ENCODE results near the gene FMN2. TPM values are rescaled to one million over a fixed set of nuclear protein-coding genes. Genes with fewer than 3 reads are reported as not detected.

FMN2 gene
- total RNA-seq, 3 donors from 2014 or later = 0.96 to 30.4 (median 3.5) TPM

DNA sequence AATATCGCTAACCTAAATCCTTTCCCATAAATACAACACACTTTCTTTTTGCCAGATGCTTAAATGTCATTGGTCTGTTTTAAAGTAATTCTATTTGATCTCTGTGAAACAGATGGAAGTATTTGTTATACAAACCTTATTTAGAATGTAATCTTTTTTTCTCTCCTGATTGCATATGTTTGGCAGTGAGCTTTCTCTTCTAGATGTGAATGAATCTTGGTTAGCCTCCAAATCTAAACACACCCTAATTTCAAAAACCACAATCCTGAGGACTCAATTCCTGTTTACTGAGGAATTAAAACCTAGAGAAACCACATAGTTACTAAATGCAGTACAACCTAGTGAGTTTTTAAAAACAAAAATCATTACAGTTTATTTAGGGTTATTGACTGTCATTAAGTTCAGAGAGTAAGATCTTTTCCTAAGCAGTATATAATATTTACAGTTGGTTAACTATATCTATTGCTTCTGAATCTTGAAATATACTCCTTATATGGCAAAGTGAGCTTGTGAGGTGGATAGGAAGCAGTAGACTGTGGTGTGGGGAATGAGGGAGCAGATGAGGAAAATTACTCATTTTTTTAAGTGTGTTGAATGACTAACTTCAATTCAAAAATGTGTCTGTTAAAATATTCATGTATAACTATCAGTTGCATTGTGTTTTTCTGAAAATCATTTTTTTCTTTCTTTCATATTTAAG is 218.7 kb downstream of the FMN2 start:
- TF ChIP-seq, protein P1, sequence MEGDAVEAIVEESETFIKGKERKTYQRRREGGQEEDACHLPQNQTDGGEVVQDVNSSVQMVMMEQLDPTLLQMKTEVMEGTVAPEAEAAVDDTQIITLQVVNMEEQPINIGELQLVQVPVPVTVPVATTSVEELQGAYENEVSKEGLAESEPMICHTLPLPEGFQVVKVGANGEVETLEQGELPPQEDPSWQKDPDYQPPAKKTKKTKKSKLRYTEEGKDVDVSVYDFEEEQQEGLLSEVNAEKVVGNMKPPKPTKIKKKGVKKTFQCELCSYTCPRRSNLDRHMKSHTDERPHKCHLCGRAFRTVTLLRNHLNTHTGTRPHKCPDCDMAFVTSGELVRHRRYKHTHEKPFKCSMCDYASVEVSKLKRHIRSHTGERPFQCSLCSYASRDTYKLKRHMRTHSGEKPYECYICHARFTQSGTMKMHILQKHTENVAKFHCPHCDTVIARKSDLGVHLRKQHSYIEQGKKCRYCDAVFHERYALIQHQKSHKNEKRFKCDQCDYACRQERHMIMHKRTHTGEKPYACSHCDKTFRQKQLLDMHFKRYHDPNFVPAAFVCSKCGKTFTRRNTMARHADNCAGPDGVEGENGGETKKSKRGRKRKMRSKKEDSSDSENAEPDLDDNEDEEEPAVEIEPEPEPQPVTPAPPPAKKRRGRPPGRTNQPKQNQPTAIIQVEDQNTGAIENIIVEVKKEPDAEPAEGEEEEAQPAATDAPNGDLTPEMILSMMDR (IDR thresholded peaks at IDR 0.05) = no peak
- Histone ChIP-seq H3K36me3 (ENCODE audit: low read depth) (no peaks in the 10 kb centered on the region), H3K4me1 (ENCODE audit: low read depth) (peaks cover 11% of the 10 kb centered on the region), H3K9me3 (no peaks in the 10 kb centered on the region), H3K4me3 (no peak overlapping the region)
- intact Hi-C loops (cut with DNase I, micrococcal nuclease) = no loop called here
- ATAC-seq = no peak
- no peak for DNase-seq

DNA sequence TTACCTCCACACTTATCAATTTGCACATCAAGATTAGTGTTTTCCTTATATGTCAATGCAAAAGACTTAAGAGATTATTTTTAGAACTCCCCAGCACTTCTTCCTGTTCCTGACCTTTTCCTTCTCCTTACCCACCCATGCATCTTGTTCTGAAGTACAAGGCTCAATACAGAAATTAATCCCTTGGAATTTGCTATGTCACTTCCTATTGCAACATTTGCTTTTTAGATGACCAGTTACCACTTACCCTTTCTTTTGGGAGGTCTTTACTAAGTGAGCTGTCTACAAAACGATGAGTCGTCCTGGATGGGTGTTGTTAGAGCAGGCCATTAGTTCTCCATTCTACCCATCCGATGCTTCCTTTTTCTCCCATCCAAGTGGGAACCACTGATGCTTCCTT is 221.2 kb downstream of the FMN2 start:
- no peak overlapping the region for H3K4me3 ChIP-seq
- intact Hi-C loops (cut with DNase I, micrococcal nuclease) = no loop called here
- ATAC-seq (no peak), DNase-seq (no peak)
- TF ChIP-seq, protein P1 (IDR thresholded peaks at IDR 0.05) = no peak
- no peaks in the 10 kb centered on the region for H3K36me3 ChIP-seq (ENCODE audit: low read depth)
- peaks cover 11% of the 10 kb centered on the region for H3K4me1 ChIP-seq (ENCODE audit: low read depth)
- no peaks in the 10 kb centered on the region for H3K9me3 ChIP-seq

DNA sequence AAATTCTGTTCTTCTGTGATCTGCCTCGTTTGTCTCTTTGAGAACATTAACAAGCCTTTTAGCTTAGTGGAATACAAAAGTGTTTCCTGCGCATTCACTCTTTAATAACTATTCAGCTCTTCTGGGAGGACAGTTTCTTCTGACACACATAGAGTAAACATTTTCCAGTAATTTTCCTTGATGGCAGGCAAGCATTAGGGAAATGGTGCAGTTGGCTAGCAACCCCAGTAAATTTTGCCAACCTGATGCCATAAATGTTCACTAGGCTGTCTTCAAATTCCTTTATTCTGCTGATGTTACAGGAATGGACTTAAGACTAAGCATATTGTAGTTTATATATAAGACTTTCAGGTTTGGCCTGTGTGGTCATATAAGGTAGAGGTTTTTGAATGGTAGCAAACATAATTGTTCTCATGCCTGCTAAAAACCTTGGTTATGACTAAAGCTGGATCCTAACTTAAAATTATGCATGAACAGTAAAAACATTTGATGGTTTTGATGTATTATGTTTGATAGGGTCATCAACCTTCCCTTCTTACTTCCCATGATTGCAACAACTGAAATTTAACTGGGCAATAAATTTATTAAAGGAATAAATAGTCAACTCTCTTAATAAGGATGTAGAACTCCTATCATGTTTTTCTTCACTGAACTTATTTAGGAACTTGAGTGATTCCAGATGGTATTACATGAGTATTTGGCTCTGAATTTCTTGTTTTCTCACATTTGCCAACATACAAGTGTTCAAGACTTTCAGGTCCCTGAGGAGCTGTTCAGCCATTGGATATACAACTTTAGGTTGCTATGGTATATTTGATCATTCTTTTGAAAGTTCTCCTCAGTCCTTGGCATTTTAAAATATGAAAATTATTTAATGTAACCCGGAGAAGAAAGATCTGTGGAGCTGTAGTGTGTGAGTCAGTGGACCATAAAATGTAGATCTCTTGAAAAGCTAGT is 223.4 kb downstream of the FMN2 start:
- TF ChIP-seq, protein P1 (IDR thresholded peaks at IDR 0.05) = no peak
- DNase-seq (no peak), ATAC-seq (no peak)
- no peaks in the 10 kb centered on the region for H3K36me3 ChIP-seq (ENCODE audit: low read depth)
- H3K4me1 ChIP-seq (ENCODE audit: low read depth) = peaks cover 6% of the 10 kb centered on the region
- H3K4me3 ChIP-seq = no peak overlapping the region
- no peaks in the 10 kb centered on the region for H3K9me3 ChIP-seq
- intact Hi-C loops (cut with DNase I, micrococcal nuclease) = no loop called here

DNA sequence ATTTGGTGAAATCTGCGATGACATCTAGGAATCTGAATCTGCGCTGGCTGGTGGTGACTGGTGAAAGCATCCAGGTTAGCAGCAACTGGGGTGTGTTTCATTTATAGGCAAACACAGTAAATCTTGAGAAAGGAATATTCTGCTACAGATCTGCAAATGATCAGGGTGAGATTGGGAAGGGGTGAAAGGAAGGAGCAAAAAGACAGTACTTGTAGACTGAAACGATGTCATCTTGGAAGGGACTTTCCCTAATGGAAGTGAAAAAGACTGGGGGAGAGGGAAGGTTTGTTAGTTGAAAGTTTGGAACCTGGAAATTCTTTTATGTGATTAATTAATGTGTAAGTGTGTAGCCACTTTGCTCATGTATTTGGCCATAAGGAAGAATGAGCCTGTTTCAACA is 228.3 kb downstream of the FMN2 start:
- Histone ChIP-seq H3K4me1 (ENCODE audit: low read depth) (no peaks in the 10 kb centered on the region), H3K36me3 (ENCODE audit: low read depth) (no peaks in the 10 kb centered on the region), H3K9me3 (no peaks in the 10 kb centered on the region), H3K4me3 (no peak overlapping the region)
- intact Hi-C loops (cut with DNase I, micrococcal nuclease) = no loop called here
- TF ChIP-seq, protein P1 (IDR thresholded peaks at IDR 0.05) = no peak
- ATAC-seq = no peak
- no peak for DNase-seq

DNA sequence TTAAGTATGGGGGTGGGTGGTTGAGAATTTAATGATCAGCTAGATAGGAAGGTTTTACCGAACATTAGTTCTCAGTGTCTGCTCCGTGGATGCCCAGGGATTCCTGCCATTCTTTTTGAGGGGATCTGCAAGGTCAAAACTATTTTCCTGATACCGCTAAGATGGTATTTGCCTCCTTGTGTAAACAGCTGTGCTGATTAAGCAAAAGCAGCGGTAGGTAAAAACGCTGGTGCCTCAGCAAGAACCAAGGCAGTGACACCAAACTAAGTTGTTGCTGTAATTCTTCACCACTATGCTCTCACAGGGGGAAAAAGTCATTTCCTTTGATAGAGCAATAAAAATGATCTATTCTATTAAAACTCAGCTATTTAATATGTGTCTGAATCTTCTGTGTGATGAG is 229.0 kb downstream of the FMN2 start:
- H3K36me3 ChIP-seq (ENCODE audit: low read depth) = no peaks in the 10 kb centered on the region
- H3K4me1 ChIP-seq (ENCODE audit: low read depth) = no peaks in the 10 kb centered on the region
- H3K4me3 ChIP-seq = no peak overlapping the region
- TF ChIP-seq, protein P1 (IDR thresholded peaks at IDR 0.05) = no peak
- no peaks in the 10 kb centered on the region for H3K9me3 ChIP-seq
- ATAC-seq (no peak), DNase-seq (no peak)
- intact Hi-C loops (cut with DNase I, micrococcal nuclease) = no loop called here
